HepG2 (cell line): ENCODE measurements around the gene TBC1D22A. TPM values are rescaled to one million over a fixed set of nuclear protein-coding genes. Genes with fewer than 3 reads are reported as not detected.

Experiments
- ATF7-NPFF ChIP-seq: sonication (generic); formaldehyde crosslinking; IDR thresholded peaks from 2 replicates; pipeline ENCODE4 v1.8.1; 2023; ENCODE audit warnings: mild to moderate bottlenecking, low read depth, missing genetic modification reagents, moderate library complexity
- ELF3 ChIP-seq: IDR thresholded peaks from 2 replicates; pipeline ENCODE4 v1.6.1; 2016; ENCODE audit warnings: missing genetic modification reagents, missing compliant biosample characterization
- EP300 ChIP-seq, 3 experiments: sonication (generic) in 1 of 3; formaldehyde crosslinking in 1 of 3; IDR thresholded peaks; 2 replicates each; pipeline versions ENCODE4 v1.5.1 to v1.6.1; 2011 to 2020; ENCODE audit warnings: low read depth in 2 of 3, low read length in 2 of 3, borderline replicate concordance in 1 of 3, improper control_type of control experiment in 1 of 3, mild to moderate bottlenecking in 1 of 3, missing genetic modification reagents in 1 of 3, moderate library complexity in 1 of 3
- ETV5 ChIP-seq: IDR thresholded peaks from 2 replicates; pipeline ENCODE4 v1.6.1; 2018; ENCODE audit warnings: missing biosample characterization, missing genetic modification reagents, inconsistent platforms, borderline replicate concordance
- FOXO1 ChIP-seq: sonication (generic); formaldehyde crosslinking; IDR thresholded peaks from 2 replicates; pipeline ENCODE4 v1.4.0; 2020; ENCODE audit warnings: missing genetic modification reagents
- IKZF1 ChIP-seq: fragments of 450-650 bp; IDR thresholded peaks from 2 replicates; pipeline ENCODE4 v1.7.1; 2016
- KDM1A ChIP-seq: IDR thresholded peaks from 2 replicates; pipeline ENCODE4 v1.6.1; 2016; ENCODE audit warnings: missing compliant biosample characterization
- MBD4 ChIP-seq: IDR thresholded peaks from 2 replicates; pipeline ENCODE4 v1.6.1; 2012; ENCODE audit warnings: low read length, inconsistent platforms, borderline replicate concordance
- POLR2G ChIP-seq: fragments of 200-400 bp; formaldehyde crosslinking; IDR thresholded peaks from 2 replicates; pipeline ENCODE4 v1.6.1; 2018; ENCODE audit warnings: mild to moderate bottlenecking, low read depth, low read length, moderate library complexity
- SRSF1 ChIP-seq: fragments of 200-400 bp; formaldehyde crosslinking; optimal IDR thresholded peaks from 2 replicates; pipeline ENCODE3; 2017; ENCODE audit warnings: mild to moderate bottlenecking, low read depth, low read length, moderate library complexity
- STAG1 ChIP-seq: sonication (generic); formaldehyde crosslinking; IDR thresholded peaks from 2 replicates; pipeline ENCODE4 v1.4.0; 2020; ENCODE audit warnings: missing genetic modification reagents
- STAT5B ChIP-seq: sonication (generic); formaldehyde crosslinking; IDR thresholded peaks from 2 replicates; pipeline ENCODE4 v1.4.0; 2020; ENCODE audit warnings: missing genetic modification reagents
- TCF7L2 ChIP-seq: IDR thresholded peaks from 2 replicates; pipeline ENCODE4 v1.6.1; 2011; ENCODE audit warnings: mild to moderate bottlenecking, low read depth, low read length, moderate library complexity
- TSC22D2 ChIP-seq: sonication (generic); formaldehyde crosslinking; IDR thresholded peaks from 2 replicates; pipeline ENCODE4 v1.5.1; 2020; ENCODE audit warnings: missing genetic modification reagents, mild to moderate bottlenecking, borderline replicate concordance
- YEATS2 ChIP-seq: sonication (generic); formaldehyde crosslinking; IDR thresholded peaks from 2 replicates; pipeline ENCODE4 v1.4.0; 2020; ENCODE audit warnings: missing genetic modification reagents, borderline replicate concordance
- ZBTB7A ChIP-seq: sonication (generic); formaldehyde crosslinking; IDR thresholded peaks from 2 replicates; pipeline ENCODE4 v1.8.0; 2022; ENCODE audit warnings: mild to moderate bottlenecking, missing genetic modification reagents
- ZFX ChIP-seq: sonication (generic); formaldehyde crosslinking; IDR thresholded peaks from 2 replicates; pipeline ENCODE4 v1.4.0; 2020; ENCODE audit warnings: mild to moderate bottlenecking, low read depth, missing genetic modification reagents, moderate library complexity
- ZNF337 ChIP-seq: sonication (generic); formaldehyde crosslinking; IDR thresholded peaks from 2 replicates; pipeline ENCODE4 v1.5.1; 2020; ENCODE audit warnings: missing genetic modification reagents, low read depth, mild to moderate bottlenecking, borderline replicate concordance
- ZNF510 ChIP-seq: sonication (generic); formaldehyde crosslinking; IDR thresholded peaks from 2 replicates; pipeline ENCODE4 v1.4.0; 2020; ENCODE audit warnings: low read depth, mild to moderate bottlenecking, missing genetic modification reagents
- ZNF616 ChIP-seq: sonication (generic); formaldehyde crosslinking; IDR thresholded peaks from 2 replicates; pipeline ENCODE4 v1.5.0; 2020; ENCODE audit warnings: low read depth, mild to moderate bottlenecking, missing genetic modification reagents
- polyA plus RNA-seq, 8 experiments: library from polyadenylated mRNA; depleted of rRNA in 3 of 8; stranded (reverse) in 7 of 8; unstranded in 1 of 8; fragments of >200 nt; fragmentation: Illumina TruSeq in 4 of 8; extraction: Trizol in 4 of 8; gene quantifications; 2 replicates each; pipeline versions ENCODE4 v1.2.1 to v1.2.3, GENCODE V29; 2011 to 2016; ENCODE audit warnings: low read depth in 4 of 8, missing spikeins in 1 of 8, mixed read lengths in 1 of 8; ENCODE audit not compliant: insufficient read depth in 1 of 8
- total RNA-seq, 5 experiments: library from RNA; depleted of rRNA; stranded (reverse); fragments of >200 nt; fragmentation: Illumina TruSeq; extraction: Trizol; gene quantifications; 2 replicates each; pipeline ENCODE4 v1.2.3, GENCODE V29; 2016; ENCODE audit warnings: low read depth in 1 of 5
- TF ChIP-seq, protein P1 (sequence below): IDR thresholded peaks from 2 replicates; pipeline ENCODE4 v1.6.1; 2016; ENCODE audit warnings: control low read depth
- TF ChIP-seq, protein P2 (sequence below): sonication (generic); formaldehyde crosslinking; IDR thresholded peaks from 2 replicates; pipeline ENCODE4 v1.5.0; 2020; ENCODE audit warnings: missing genetic modification reagents
- TF ChIP-seq, protein P3 (sequence below): sonication (generic); formaldehyde crosslinking; IDR thresholded peaks from 2 replicates; pipeline ENCODE4 v1.9.0; 2021; ENCODE audit warnings: missing genetic modification reagents, borderline replicate concordance
- TF ChIP-seq, protein P4 (sequence below): sonication (generic); formaldehyde crosslinking; IDR thresholded peaks from 2 replicates; pipeline ENCODE4 v1.8.1; 2022; ENCODE audit warnings: low read depth, mild to moderate bottlenecking, missing genetic modification reagents

The TBC1D22A gene
- total and polyA plus RNA-seq, 2 of the 13 experiments (the other 11 are each of a cell fraction or from before 2014, with no cell fraction given), result 17.3 to 18.0 TPM

DNA sequence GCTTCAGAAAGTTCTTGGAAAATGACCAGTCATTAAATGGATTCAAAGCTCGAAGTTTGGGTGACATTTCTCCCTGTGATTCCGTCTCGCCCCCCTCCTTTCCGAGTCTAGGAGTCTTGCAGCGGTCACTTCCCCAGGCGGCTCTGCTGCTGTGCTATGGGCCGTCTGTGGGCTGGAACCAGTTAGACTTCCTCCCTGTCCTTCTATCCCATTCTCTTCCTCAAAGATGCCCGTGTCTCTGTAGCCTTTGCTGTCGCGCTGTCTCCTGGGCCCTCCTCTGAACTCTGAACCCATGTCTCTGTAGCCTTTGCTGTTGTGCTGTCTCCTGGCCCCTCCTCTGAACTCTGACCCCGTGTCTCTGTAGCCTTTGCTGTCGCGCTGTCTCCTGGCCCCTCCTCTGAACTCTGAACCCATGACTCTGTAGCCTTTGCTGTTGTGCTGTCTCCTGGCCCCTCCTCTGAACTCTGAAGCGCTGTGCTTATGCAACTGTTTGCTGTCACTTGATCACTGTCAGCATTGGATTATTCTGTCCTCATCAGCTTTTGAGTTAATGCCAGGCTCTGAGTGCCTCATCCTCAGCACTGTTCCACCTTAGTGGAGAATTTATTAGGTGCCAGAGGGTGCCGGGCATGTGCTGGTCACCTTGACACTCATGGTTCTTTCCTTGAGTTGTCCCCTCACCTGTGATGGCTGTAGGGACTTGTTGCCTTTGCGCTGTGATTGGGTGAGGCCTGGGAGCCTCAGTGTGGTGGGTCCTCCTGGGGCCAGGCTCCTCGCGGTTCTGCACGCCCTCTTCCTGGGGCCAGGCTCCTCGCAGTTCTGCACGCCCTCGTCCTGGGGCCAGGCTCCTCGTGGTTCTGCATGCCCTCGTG, 173.3 kb downstream of the TBC1D22A start (continued):
- TF ChIP-seq, protein P1, sequence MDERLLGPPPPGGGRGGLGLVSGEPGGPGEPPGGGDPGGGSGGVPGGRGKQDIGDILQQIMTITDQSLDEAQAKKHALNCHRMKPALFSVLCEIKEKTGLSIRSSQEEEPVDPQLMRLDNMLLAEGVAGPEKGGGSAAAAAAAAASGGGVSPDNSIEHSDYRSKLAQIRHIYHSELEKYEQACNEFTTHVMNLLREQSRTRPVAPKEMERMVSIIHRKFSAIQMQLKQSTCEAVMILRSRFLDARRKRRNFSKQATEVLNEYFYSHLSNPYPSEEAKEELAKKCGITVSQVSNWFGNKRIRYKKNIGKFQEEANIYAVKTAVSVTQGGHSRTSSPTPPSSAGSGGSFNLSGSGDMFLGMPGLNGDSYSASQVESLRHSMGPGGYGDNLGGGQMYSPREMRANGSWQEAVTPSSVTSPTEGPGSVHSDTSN (CRISPR knock-in tag), result peak; percentile 76
- TF ChIP-seq ZBTB7A (CRISPR knock-in tag) (peak; percentile 50; the same call in 1 of the 2 replicates), ELF3 (CRISPR knock-in tag) (peak; percentile 21; the same call in 1 of the 2 replicates), KDM1A (CRISPR knock-in tag) (no peak), STAT5B (CRISPR knock-in tag) (no peak), ETV5 (peak; percentile 43; the same call in 1 of the 2 replicates), ATF7-NPFF (CRISPR knock-in tag) (peak; percentile 9; the same call in 1 of the 2 replicates), MBD4 (no peak), EP300 (IDR thresholded peaks at IDR 0.05; ENCODE audit: low read depth in 2 of 2, low read length in 2 of 2) (peak in 1 of 2 experiments; percentile 88; a peak in 2 of 4 replicates), EP300 (CRISPR knock-in tag; IDR thresholded peaks at IDR 0.05; ENCODE audit: borderline replicate concordance) (peak; percentile 88), ZNF616 (CRISPR knock-in tag) (peak; percentile 76; the same call in 1 of the 2 replicates), IKZF1 (no peak), ZNF337 (CRISPR knock-in tag) (no peak), ZNF510 (CRISPR knock-in tag) (no peak), FOXO1 (peak; percentile 85), POLR2G (peak; percentile 56), ZFX (peak; percentile 80), STAG1 (CRISPR knock-in tag) (peak; percentile 14; the same call in 1 of the 2 replicates), SRSF1 (no peak), TSC22D2 (CRISPR knock-in tag) (no peak; the same call in 1 of the 2 replicates), YEATS2 (no peak), TCF7L2 (no peak)
- TF ChIP-seq, protein P2, sequence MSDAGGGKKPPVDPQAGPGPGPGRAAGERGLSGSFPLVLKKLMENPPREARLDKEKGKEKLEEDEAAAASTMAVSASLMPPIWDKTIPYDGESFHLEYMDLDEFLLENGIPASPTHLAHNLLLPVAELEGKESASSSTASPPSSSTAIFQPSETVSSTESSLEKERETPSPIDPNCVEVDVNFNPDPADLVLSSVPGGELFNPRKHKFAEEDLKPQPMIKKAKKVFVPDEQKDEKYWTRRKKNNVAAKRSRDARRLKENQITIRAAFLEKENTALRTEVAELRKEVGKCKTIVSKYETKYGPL (CRISPR knock-in tag), result peak; percentile 98
- TF ChIP-seq, protein P3, sequence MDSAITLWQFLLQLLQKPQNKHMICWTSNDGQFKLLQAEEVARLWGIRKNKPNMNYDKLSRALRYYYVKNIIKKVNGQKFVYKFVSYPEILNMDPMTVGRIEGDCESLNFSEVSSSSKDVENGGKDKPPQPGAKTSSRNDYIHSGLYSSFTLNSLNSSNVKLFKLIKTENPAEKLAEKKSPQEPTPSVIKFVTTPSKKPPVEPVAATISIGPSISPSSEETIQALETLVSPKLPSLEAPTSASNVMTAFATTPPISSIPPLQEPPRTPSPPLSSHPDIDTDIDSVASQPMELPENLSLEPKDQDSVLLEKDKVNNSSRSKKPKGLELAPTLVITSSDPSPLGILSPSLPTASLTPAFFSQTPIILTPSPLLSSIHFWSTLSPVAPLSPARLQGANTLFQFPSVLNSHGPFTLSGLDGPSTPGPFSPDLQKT (CRISPR knock-in tag), result no peak
- TF ChIP-seq, protein P4, sequence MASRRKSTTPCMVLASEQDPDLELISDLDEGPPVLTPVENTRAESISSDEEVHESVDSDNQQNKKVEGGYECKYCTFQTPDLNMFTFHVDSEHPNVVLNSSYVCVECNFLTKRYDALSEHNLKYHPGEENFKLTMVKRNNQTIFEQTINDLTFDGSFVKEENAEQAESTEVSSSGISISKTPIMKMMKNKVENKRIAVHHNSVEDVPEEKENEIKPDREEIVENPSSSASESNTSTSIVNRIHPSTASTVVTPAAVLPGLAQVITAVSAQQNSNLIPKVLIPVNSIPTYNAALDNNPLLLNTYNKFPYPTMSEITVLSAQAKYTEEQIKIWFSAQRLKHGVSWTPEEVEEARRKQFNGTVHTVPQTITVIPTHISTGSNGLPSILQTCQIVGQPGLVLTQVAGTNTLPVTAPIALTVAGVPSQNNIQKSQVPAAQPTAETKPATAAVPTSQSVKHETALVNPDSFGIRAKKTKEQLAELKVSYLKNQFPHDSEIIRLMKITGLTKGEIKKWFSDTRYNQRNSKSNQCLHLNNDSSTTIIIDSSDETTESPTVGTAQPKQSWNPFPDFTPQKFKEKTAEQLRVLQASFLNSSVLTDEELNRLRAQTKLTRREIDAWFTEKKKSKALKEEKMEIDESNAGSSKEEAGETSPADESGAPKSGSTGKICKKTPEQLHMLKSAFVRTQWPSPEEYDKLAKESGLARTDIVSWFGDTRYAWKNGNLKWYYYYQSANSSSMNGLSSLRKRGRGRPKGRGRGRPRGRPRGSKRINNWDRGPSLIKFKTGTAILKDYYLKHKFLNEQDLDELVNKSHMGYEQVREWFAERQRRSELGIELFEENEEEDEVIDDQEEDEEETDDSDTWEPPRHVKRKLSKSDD (CRISPR knock-in tag), result no peak
